HG03432 (cell line): Measurements from ENCODE around the gene OTOR.

Experiments used
- ATAC-seq: cut with Tn5 transposase; IDR thresholded peaks from one replicate; pipeline ENCODE4 v1.9.1; 2021; ENCODE audit warnings: mild to moderate bottlenecking, moderate library complexity; ENCODE audit not compliant: unreplicated experiment

OTOR gene, protein sequence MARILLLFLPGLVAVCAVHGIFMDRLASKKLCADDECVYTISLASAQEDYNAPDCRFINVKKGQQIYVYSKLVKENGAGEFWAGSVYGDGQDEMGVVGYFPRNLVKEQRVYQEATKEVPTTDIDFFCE

GRCh38 chr20:16748308-16748900, at the start of gene OTOR:
TSS of gene OTOR (plus strand) at chr20:16748358. CDS start at chr20:16748402, 44 bp downstream.
- ATAC-seq, result no peak

GRCh38 chr20:16699293-16699692, 48.9 kb upstream of the OTOR start:
- no peak for ATAC-seq

DNA sequence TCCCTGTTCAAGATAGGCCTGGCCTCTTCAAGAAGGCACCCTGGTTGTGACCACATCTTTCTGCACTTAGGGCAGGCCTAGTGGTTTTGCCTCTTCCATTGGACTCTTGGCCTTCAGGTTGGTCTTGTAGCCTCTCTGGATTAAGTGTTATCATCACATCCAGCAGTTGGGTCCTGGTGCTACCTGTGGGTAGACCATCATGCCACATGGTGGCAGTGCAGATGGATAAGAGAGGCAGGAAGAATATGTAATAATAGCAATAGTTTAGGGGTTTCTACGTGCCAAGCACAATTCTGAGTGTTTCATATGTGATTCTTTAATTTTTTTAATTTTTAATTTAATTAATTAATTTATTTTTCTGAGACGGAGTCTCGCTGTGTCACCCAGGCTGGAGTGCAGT, 46.9 kb upstream of the OTOR start:
- no peak for ATAC-seq

DNA sequence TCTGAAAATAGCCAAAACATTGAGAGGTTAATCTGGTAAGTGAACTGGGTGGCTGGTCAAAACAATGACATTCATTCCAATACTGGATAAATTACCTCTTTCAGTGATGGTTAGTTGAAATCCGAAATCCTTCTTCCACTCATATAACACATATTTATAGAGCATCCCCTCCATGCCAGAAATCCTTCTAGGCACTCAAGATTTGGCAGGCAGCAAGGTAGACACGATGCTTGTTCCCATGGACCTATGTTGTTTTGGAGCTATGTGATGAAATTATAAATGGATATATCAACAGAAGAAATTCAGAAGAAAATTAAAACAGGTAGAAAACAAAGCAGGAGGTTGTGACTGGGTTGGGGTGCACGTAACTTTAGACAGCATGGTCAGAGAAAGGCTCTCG, 44.6 kb upstream of the OTOR start:
- ATAC-seq, result no peak

GRCh38 chr20:16707674-16708073, 40.5 kb upstream of the OTOR start:
- peak; percentile 59 for ATAC-seq

DNA sequence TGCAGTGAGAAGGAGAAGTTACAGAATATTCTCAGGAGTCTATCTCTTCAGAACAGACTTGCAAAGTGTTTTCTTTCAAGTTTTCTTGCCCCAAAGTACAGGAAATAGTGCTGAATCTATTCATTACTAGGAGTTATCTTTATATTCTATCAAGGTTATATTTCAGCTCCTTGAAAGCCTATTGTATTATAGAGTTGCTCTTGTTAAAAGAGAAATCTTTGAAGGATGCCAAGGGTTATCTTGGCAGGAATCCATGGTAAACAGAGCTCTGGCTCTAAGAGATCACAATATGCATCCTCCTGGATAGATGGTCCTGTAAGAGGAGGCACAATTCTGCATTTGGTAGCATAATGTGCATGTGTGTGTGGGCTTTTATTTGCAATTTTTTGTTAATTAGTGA, 39.6 kb upstream of the OTOR start:
- ATAC-seq, result no peak

DNA sequence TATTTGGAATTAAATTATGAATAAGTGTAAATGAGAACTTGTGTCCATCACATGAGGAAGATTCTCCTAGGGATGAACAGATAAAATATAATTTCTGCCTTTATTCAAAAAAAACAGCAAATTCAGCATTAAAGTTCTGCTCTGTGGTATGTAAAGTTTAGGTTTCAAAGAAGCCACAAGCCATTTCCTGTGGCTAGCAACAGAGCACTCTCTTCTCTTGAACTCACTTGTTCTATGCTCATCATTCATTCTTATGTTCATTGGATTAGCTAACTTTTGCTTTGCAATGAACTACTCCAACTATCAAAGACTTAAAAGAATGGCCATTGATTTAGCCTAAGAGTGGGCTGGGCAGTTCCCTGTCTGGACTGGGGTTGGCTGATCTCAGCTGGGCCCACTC, 39.1 kb upstream of the OTOR start:
- ATAC-seq, result peak; percentile 91

DNA sequence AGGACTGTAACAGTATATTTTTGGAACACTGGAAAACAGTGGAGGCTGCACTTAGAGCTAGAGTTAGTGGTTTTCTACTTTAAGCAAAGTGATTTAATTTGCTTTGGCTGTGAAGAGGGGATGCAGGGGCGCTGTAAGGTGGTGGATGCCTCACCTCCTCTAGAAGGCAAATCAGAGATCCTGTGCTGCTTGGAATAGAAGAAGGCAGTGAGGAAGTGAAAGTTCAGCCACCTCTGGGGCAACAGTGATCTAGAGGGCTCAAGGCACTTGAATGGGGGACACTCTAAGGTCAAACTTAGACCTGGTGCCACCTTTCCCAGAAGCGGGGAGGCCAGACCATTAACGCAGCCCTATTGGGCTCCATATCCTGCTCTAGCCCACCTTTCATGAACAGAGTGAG, 37.4 kb upstream of the OTOR start:
- ATAC-seq, result peak; percentile 47

DNA sequence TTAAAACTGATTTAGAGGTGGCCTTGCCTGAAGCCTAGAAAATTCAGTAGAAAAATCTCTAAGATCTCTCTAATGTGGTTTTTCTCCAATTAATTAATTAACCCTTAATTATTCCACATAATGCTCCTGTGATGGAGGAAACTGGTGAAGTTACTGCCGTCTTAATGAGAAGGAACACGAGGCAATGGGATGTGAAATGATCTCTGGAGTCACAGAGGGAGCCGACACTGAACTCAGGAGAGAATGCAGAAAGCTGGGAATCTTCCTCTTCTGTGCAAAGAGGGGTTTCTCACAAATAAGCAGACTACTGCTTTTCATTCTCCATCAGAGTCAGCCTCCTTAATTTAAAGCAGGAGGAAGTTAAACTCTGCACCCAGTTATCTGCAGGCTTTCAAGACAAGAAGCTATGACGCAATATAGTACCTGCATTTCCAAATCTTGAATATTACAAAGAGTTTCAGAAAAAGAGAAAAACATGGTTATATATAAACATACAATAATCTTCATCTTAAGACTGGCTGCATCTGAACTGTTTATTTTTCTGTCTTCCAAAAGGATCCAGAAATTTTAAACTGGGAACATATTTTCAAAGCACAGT, 36.4 kb upstream of the OTOR start:
- no peak for ATAC-seq

- no peak for ATAC-seq
Observed at GRCh38 chr20:16712511-16712947, 35.6 kb upstream of the OTOR start.

DNA sequence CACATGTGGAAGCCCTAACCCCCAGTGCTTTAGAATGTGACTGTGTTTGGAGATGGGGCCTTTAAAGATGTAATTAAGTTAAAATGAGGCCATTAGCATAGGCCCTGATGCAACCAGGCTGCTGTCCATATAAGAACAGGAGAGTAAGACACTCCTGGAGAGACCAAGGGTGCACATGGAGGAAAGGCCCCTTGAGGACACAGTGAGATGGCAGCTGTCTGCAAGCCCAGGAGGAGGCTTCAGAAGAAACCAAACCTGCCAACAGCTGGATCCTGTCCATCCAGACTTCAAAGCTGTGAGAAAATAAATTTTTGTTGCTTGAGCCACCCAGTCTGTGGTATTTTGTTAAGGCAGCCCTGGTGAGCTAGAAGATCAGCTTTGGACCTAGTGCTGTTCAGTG, 35.1 kb upstream of the OTOR start:
- no peak for ATAC-seq

DNA sequence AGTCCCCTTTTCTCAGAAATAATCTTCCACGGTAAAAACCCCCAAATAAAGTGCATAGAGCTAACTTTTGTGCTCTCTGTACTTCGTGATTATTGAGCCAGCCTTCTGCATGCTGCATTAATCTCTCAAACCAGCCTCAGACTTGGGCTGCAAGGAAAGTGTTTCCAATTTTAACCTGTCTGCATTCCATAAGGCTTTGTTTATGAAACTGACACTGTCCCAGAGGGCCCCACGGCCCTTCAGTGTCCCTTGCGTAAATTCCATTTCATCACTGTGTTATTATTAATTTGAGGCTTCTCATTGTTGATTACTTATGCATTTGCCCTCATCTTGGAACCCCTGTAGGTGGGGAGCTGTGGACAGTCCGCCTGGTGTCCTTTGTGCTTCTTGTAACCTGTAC, 33.9 kb upstream of the OTOR start:
- ATAC-seq, result no peak

DNA sequence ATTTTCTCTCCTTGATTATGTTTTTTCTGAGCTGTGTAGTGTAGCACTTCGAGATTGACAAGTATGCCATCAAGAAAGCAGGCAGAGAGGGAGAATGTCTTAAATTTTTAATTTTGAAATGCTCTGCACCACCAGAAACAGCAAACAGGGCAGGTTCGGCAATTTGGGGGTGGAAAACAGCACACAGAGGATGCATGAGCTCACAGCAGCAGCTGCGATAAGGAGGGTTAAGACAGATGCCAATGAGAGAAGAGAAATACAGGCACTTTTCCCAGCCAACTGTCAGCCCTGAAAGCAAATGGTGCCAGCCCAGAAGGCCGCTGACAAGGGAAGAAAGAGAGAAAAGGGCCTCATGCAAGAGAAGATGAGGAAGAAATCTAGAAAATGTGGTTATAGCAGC, 33.4 kb upstream of the OTOR start:
- no peak for ATAC-seq

DNA sequence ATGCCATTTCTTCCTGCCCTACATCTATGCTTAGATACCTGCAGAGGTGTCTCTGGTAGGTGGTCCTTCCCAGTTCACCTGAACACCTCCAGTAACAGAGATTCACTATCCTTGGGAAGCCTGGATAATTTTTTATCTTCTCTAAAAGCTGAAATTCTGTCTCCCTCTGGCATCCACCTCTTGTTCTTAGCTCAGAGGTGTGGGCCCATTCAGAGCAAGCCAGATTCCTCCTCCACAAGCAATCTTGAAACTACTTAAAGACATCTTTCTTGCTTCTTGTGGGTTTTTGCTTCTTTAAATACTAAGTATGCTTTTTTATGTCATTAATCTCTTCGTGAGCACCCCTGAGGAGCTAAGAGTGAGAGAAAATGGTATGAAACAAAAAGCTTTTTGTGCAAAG, 28.7 kb upstream of the OTOR start:
- ATAC-seq, result no peak

- ATAC-seq, result no peak
Observed at GRCh38 chr20:16729080-16729479, 19.1 kb upstream of the OTOR start.

DNA sequence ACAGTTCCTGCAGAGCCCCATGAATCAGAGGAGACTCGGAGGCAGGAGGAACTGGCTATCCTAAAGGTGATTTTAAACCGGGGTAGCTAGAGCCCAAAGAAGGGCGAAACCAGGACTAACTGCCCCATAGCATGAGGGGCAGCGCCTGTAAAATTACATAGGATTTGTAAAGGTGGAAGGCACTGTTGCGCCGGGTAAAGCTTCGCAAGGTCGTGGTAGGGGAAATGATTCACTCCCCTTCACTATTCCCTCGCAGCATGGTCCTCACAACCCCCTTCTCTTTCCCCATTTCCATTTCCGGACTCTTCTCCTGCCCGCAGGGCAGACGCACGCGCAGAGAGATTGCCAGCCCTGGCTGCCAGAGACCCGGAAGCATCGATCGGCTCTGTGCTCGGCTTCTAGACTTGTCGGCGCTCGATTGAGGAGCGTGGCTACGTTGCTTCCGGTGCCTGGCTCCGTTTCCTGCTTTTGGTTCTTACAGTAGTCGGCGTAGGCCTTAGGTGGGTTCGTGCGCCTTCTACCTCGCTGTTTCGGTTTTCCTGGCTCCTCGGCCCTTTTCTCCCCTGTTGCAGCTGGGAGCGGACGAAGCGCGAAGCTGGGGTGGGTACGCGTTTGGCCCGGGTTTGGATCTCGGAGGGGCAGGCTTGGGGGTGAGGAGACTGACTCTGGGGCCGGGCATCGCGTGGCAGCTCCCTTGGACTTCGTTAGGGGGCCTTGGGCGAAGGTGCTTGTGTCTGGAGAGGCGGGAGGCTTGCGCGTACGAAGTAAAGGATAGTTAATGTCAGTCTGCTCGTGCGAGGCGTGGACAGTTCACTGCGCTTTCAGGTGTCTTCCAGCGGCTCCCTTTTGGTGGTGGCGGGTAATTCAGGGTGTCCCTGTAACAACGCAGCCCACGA, 18.3 kb upstream of the OTOR start, which contains the start of gene SNRPB2:
SNRPB2 (plus strand) TSS at position 462 of the 896 bp plus-strand sequence. CDS start 1,677 bp downstream, outside the sequence.
- ATAC-seq, result peak; percentile 100

DNA sequence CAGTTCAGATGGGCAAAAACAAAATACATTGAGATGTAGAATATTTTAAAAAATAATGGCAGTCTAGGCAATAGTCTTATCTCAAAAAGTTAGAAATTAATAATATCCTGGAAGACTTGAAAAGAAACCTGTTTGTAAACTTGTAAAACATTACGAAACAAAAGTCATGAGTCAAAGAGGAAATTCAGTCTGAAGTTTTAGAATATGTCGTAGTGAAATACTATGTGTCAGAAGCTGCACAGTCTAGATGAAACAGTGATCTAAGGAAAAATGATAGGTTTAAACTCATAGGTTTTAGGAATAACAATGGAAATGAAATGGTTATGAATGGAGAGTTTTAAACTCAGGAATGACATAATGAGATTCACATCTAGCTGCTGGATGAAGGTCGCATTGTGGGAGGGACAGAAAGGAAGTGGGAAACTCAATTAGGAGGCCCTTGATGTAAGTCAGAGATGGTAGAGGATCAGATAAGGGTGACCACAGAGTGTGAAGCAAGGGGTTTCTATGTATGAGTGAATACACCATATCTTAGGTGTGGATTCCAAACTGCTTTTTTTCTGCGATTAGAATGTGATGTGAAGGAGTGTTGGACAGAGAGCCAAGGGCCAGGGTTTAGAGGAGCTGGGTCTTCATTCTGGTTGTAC, 15.5 kb upstream of the OTOR start:
- no peak for ATAC-seq

DNA sequence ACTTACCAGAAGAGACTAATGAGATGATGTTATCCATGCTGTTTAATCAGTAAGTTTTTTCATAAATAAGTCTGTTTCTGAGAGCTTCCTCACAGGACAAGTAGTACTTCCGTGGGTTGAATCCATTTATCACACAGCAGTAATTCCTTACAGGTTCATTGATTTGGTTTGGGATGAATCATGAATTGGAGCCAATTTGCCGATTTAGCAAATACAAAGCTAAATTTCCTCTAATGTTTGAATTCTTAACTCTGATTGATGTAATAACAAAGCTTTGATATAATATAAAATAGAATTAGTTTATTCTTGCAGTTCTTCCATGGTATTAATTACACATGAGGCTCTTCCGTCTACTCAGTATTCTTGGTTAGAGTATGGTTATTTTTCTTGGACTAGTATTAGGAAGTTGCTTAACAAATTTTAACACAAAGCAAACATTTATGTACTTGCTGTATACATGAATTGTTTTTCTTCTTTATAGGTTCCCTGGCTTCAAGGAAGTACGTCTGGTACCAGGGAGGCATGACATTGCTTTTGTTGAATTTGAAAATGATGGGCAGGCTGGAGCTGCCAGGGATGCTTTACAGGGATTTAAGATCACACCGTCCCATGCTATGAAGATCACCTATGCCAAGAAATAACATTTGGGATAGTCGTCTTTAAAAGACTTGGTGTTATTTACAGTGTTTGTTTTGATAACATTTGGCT, 7.6 kb upstream of the OTOR start:
- ATAC-seq, result no peak

- no peak for ATAC-seq
Observed at GRCh38 chr20:16744178-16744807, 3.9 kb upstream of the OTOR start.

GRCh38 chr20:16745204-16745603, 3.0 kb upstream of the OTOR start:
- no peak for ATAC-seq
